CD14-positive monocyte (primary cell): ENCODE results near the gene SCART1. TPM values are rescaled to one million over a fixed set of nuclear protein-coding genes. Genes with fewer than 3 reads are reported as not detected.

Source experiments
- DNase-seq, 3 donors: peaks; one replicate each; pipeline ENCODE4 v3.0.0-alpha.2; 2011 to 2022
- H2AFZ ChIP-seq: 2 replicates; pipeline ENCODE4 v1.6.0; 2012; ENCODE audit warnings: mild to moderate bottlenecking, low read depth, low read length, inconsistent platforms; ENCODE audit not compliant: insufficient read depth, poor library complexity, severe bottlenecking
- H3K27ac ChIP-seq, 2 donors: 1 replicate in 1 of 2; 2 replicates in 1 of 2; pipeline ENCODE4 v1.5.1; 2012 to 2013; ENCODE audit warnings: low read length in 2 of 2, control low read depth in 1 of 2, inconsistent platforms in 1 of 2, low read depth in 1 of 2, mild to moderate bottlenecking in 1 of 2
- H3K27me3 ChIP-seq, 2 donors: one replicate each; pipeline versions ENCODE4 v1.6.0 to v1.6.1; 2011 to 2013; ENCODE audit warnings: low read length in 2 of 2; ENCODE audit not compliant: control insufficient read depth in 2 of 2, insufficient read depth in 2 of 2
- H3K36me3 ChIP-seq, 2 donors: replicated peaks in 1 of 2; 1 replicate in 1 of 2; 2 replicates in 1 of 2; pipeline versions ENCODE4 v1.5.1 to v1.6.1; 2012 to 2013; ENCODE audit warnings: low read length in 2 of 2, control low read depth in 1 of 2, inconsistent platforms in 1 of 2, mild to moderate bottlenecking in 1 of 2; ENCODE audit not compliant: insufficient read depth in 2 of 2, control insufficient read depth in 1 of 2
- H3K4me1 ChIP-seq, 2 donors: 1 replicate in 1 of 2; 2 replicates in 1 of 2; pipeline versions ENCODE4 v1.5.1 to v1.6.1; 2012 to 2013; ENCODE audit warnings: low read length in 2 of 2, control low read depth in 1 of 2, inconsistent platforms in 1 of 2, mild to moderate bottlenecking in 1 of 2, moderate library complexity in 1 of 2; ENCODE audit not compliant: insufficient read depth in 2 of 2, control insufficient read depth in 1 of 2
- H3K4me2 ChIP-seq: replicated peaks from 2 replicates; pipeline ENCODE3; 2012; ENCODE audit warnings: low read length, moderate library complexity, mild to moderate bottlenecking; ENCODE audit not compliant: poor library complexity, severe bottlenecking; ENCODE audit errors: extremely low read depth
- H3K4me3 ChIP-seq, 3 experiments: fragments of 200-600 bp in 1 of 3; sonication (generic) in 1 of 3; replicated peaks in 1 of 3; 1 replicate in 2 of 3; 2 replicates in 1 of 3; pipeline ENCODE4 v1.5.1; 2011 to 2013; ENCODE audit warnings: low read length in 3 of 3, mild to moderate bottlenecking in 3 of 3, control low read depth in 2 of 3, low read depth in 2 of 3, inconsistent platforms in 1 of 3, moderate library complexity in 1 of 3
- H3K79me2 ChIP-seq: 2 replicates; pipeline ENCODE4 v1.6.0; 2012; ENCODE audit warnings: mild to moderate bottlenecking, control low read depth, inconsistent platforms, low read length, moderate library complexity; ENCODE audit not compliant: insufficient read depth
- H3K9ac ChIP-seq: 2 replicates; pipeline ENCODE4 v1.6.0; 2017; ENCODE audit warnings: low read length, mild to moderate bottlenecking; ENCODE audit not compliant: insufficient read depth, poor library complexity, severe bottlenecking
- H3K9me3 ChIP-seq, 2 donors: replicated peaks in 1 of 2; 1 replicate in 1 of 2; 2 replicates in 1 of 2; pipeline versions ENCODE4 v1.5.1 to v1.6.1; 2012 to 2013; ENCODE audit warnings: low read length in 2 of 2, control low read depth in 1 of 2; ENCODE audit not compliant: control insufficient read depth in 1 of 2, insufficient read depth in 1 of 2
- H4K20me1 ChIP-seq: 2 replicates; pipeline ENCODE4 v1.6.0; 2012; ENCODE audit warnings: mild to moderate bottlenecking, low read length, control low read depth, moderate library complexity; ENCODE audit not compliant: insufficient read depth
- H3K27ac Mint-ChIP-seq, 7 donors: one replicate each; pipeline ENCODE4 v1.8.0; 2020; ENCODE audit warnings: mild to moderate bottlenecking in 7 of 7, mixed read lengths in 7 of 7, moderate library complexity in 6 of 7, inconsistent platforms in 2 of 7
- H3K27me3 Mint-ChIP-seq, 3 donors: one replicate each; pipeline ENCODE4 v1.8.0; 2021 to 2022; ENCODE audit warnings: low read depth in 3 of 3, mild to moderate bottlenecking in 3 of 3, mixed read lengths in 3 of 3, moderate library complexity in 3 of 3, inconsistent platforms in 1 of 3
- H3K36me3 Mint-ChIP-seq, 2 donors: one replicate each; pipeline ENCODE4 v1.8.0; 2020; ENCODE audit warnings: mixed read lengths in 2 of 2, inconsistent platforms in 1 of 2, mild to moderate bottlenecking in 1 of 2
- H3K4me1 Mint-ChIP-seq: one replicate; pipeline ENCODE4 v1.8.0; 2020; ENCODE audit warnings: mild to moderate bottlenecking, mixed read lengths
- H3K4me3 Mint-ChIP-seq, 2 donors: one replicate each; pipeline ENCODE4 v1.8.0; 2020; ENCODE audit warnings: mild to moderate bottlenecking in 2 of 2, mixed read lengths in 2 of 2, moderate library complexity in 1 of 2
- H3K9me3 Mint-ChIP-seq, 7 donors: one replicate each; pipeline ENCODE4 v1.8.0; 2020 to 2022; ENCODE audit warnings: mixed read lengths in 7 of 7, mild to moderate bottlenecking in 6 of 7, moderate library complexity in 6 of 7, inconsistent platforms in 2 of 7
- WGBS: methylation state at CpG from one replicate; pipeline ENCODE4 v1.1.5; 2013; ENCODE audit warnings: missing lambda C conversion rate; ENCODE audit not compliant: insufficient coverage; 5-methylcytosine and 5-hydroxymethylcytosine counted together
- intact Hi-C, 2 donors: fragments of 100-400 bp; cut with micrococcal nuclease; formaldehyde crosslinking; loops; one replicate each; pipeline versions ENCODE4 v1.15.0 to v1.15.1; 2023
- polyA plus RNA-seq, 3 donors: library from polyadenylated mRNA; depleted of rRNA in 1 of 3; unstranded in 2 of 3; stranded (reverse) in 1 of 3; fragments of 300-500 nt in 2 of 3; fragments of >200 nt in 1 of 3; fragmentation: Illumina TruSeq in 2 of 3; gene quantifications; 1 replicate in 2 of 3; 2 replicates in 1 of 3; pipeline ENCODE4 v1.2.3, GENCODE V29; 2012 to 2021
- TF ChIP-seq, protein P1 (sequence below): fragments of 200-600 bp; IDR thresholded peaks from one replicate; pipeline ENCODE4 v1.8.0; 2022; ENCODE audit warnings: antibody characterized with exemption, mild to moderate bottlenecking

SCART1 gene
- polyA plus RNA-seq, 3 donors, result 1.1 TPM; not detected in 2

DNA sequence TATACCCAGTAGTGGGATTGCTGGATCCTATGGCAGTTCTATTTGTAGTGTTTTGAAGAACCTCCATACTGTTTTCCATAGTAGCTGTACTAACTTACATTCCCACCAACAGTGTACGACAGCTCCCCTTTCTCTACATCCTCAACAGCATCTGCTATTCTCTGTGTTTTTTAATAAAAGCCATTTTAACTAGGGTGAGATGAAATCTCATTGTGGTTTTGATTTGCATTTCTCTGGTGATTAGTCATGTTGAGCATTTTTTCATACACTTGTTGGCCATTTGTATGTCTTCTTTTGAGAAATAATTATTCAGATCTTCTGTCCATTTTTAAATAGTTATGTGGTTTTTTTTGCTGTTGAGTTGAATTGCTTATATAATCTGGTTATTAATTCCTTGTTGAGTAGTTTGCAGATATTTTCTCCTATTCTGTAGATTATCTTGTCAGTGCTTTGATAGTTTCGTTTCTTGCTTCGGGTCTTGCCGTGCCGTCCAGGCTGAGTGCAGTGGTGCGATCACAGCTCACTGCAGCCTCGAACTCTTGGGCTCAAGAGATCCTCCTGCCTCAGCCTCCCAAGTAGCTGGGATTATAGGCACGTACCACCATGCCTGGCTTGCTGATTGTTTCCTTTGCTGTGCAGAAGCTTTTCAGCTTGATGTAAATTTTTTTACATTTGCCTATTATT, 47.8 kb upstream of the SCART1 start:
- Histone ChIP-seq H3K36me3 (peaks cover 47 to 95% of the 10 kb centered on the region in 2 donors), H3K4me1 (no peaks in the 10 kb centered on the region), H4K20me1 (no peaks in the 10 kb centered on the region), H3K27ac (no peak overlapping the region), H3K79me2 (peaks cover 7% of the 10 kb centered on the region), H3K9me3 (peaks cover 8 to 9% of the 10 kb centered on the region in 2 donors), H3K27me3 (no peaks in the 10 kb centered on the region), H3K4me3 (no peak overlapping the region), H2AFZ (no peak overlapping the region), H3K9ac (no peak overlapping the region), H3K4me2 (no peak overlapping the region)
- intact Hi-C loops, result no loop called here
- H3K27me3 Mint-ChIP-seq, result no peaks in the 10 kb centered on the region
- H3K4me1 Mint-ChIP-seq, result peaks cover 1% of the 10 kb centered on the region
- TF ChIP-seq, protein P1, sequence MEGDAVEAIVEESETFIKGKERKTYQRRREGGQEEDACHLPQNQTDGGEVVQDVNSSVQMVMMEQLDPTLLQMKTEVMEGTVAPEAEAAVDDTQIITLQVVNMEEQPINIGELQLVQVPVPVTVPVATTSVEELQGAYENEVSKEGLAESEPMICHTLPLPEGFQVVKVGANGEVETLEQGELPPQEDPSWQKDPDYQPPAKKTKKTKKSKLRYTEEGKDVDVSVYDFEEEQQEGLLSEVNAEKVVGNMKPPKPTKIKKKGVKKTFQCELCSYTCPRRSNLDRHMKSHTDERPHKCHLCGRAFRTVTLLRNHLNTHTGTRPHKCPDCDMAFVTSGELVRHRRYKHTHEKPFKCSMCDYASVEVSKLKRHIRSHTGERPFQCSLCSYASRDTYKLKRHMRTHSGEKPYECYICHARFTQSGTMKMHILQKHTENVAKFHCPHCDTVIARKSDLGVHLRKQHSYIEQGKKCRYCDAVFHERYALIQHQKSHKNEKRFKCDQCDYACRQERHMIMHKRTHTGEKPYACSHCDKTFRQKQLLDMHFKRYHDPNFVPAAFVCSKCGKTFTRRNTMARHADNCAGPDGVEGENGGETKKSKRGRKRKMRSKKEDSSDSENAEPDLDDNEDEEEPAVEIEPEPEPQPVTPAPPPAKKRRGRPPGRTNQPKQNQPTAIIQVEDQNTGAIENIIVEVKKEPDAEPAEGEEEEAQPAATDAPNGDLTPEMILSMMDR, result no peak
- peak overlapping the region in 1 of 7 donors; percentile 21 for H3K27ac Mint-ChIP-seq
- H3K9me3 Mint-ChIP-seq, result peaks cover 8 to 20% (median 14%) of the 10 kb centered on the region in 7 donors
- H3K36me3 Mint-ChIP-seq, result peaks cover 80 to 96% of the 10 kb centered on the region in 2 donors
- 98% methylated on average over 6 of the region's 8 CpGs for WGBS
- no peak for DNase-seq
- H3K4me3 Mint-ChIP-seq, result no peak overlapping the region

DNA sequence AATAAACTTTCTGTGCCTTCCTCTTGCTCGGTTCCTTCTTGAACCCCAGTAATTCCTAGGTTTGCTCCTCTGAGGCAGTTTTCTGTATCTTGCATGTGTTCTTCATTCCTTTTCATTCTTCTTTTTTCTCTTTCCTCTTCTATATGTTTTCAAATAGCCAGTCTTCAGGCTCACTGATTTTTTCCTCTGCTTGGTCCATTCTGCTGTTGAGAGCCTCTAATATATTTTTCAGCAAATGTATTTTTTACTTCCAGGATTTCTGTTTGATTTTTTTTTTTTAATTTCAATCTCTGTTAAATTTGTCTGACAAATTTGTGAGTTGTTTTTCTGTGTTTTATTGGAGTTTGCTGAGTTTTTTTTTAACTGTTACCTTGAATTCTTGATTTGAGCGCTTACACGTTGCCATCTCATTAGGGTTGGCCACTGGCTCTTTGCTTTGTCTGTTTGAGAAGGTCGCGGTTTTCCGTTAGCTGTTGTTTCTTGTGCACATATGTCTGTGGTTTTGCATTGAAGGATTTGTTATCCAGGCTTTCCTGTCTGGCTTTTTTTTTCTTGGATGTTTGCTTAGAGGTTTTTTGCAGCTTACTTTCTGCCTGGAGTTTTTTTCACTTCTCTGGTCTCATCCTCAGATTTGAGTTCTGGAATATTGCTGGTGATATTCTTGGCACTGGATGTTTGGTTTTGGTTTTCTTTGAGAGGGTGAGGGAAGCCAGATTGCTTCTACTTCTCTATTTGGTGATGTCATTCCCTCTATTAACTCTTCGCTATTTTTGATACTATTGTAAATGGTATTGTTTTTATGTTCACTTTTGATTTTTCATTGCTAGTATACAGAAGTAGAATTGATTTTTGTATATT, 42.0 kb upstream of the SCART1 start:
- Histone ChIP-seq H3K36me3 (peaks cover 49 to 79% of the 10 kb centered on the region in 2 donors), H3K27me3 (no peaks in the 10 kb centered on the region), H3K9ac (no peak overlapping the region), H3K79me2 (peaks cover 7% of the 10 kb centered on the region), H3K4me2 (no peak overlapping the region), H3K4me3 (no peak overlapping the region), H4K20me1 (no peaks in the 10 kb centered on the region), H3K4me1 (no peaks in the 10 kb centered on the region), H2AFZ (no peak overlapping the region), H3K9me3 (peaks cover 23 to 30% of the 10 kb centered on the region in 2 donors), H3K27ac (no peak overlapping the region)
- peaks cover 0 to 2% (median 1%) of the 10 kb centered on the region in 3 donors for H3K27me3 Mint-ChIP-seq
- H3K4me1 Mint-ChIP-seq, result no peaks in the 10 kb centered on the region
- no peak overlapping the region for H3K27ac Mint-ChIP-seq
- H3K36me3 Mint-ChIP-seq, result peaks cover 79 to 94% of the 10 kb centered on the region in 2 donors
- 100% methylated on average over 3 of the region's 7 CpGs for WGBS
- H3K9me3 Mint-ChIP-seq, result peaks cover 40 to 68% (median 49%) of the 10 kb centered on the region in 7 donors
- intact Hi-C loops, result no loop called here
- TF ChIP-seq, protein P1, result no peak
- H3K4me3 Mint-ChIP-seq, result no peak overlapping the region
- DNase-seq, result no peak
